ENCODE data around the gene SLC39A7. TPM values are rescaled to one million over a fixed set of nuclear protein-coding genes. Genes with fewer than 3 reads are reported as not detected.

The SLC39A7 gene
- total and polyA plus RNA-seq, 2 of the 13 experiments (the other 11 are each of a cell fraction or from before 2014, with no cell fraction given): 142 to 229 TPM

DNA sequence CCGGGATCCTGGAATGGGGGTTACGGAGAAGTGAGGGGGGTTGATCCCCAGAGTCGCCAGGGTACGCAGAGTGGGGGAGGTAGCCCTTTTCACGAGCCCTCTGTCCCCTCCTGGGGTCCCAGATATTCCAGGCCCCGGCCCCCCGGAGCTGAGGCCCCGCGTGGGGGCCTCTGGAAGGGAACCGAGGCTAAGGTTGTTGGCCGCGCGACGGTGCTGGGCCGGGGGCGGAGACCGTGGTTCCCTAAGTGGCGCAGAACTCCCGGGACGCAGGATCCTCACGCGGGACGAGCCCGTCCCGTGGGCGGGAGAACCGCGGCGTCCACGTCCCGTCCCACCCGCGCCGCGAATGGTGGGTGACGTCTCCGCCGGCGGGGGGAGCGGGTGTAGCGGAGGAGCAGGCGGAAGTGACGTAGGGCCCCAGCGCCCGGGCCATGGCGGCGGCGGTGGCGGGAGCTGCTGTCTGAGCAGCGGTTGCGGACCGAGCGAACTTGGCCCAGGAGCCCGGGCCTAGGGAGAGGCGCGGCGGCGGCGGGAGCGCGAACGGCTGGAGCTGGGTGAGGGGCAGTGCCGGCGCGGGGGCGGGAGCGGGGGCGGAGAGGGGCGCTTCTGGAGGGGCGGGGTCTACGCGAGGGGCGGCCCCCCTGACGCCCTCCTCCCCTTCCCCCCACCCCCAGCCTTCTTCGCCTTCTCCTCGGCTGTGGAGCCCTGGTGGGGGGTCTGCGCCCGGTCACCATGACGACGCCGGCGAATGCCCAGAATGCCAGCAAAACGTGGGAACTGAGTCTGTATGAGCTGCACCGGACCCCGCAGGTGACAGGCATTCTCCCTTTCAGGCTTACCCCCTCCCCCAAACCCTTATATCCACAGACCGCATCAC is 7.7 kb downstream of the SLC39A7 start, which contains the start of gene RING1 (continued):
- TF ChIP-seq, protein P1, sequence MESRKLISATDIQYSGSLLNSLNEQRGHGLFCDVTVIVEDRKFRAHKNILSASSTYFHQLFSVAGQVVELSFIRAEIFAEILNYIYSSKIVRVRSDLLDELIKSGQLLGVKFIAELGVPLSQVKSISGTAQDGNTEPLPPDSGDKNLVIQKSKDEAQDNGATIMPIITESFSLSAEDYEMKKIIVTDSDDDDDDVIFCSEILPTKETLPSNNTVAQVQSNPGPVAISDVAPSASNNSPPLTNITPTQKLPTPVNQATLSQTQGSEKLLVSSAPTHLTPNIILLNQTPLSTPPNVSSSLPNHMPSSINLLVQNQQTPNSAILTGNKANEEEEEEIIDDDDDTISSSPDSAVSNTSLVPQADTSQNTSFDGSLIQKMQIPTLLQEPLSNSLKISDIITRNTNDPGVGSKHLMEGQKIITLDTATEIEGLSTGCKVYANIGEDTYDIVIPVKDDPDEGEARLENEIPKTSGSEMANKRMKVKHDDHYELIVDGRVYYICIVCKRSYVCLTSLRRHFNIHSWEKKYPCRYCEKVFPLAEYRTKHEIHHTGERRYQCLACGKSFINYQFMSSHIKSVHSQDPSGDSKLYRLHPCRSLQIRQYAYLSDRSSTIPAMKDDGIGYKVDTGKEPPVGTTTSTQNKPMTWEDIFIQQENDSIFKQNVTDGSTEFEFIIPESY (CRISPR knock-in tag; IDR thresholded peaks at IDR 0.05): no peak
- TF ChIP-seq NCOR1 (IDR thresholded peaks at IDR 0.05; ENCODE audit: borderline replicate concordance, low read length) (no peak), GATAD1 (CRISPR knock-in tag; IDR thresholded peaks at IDR 0.05) (peak; percentile 92), HMG20A (CRISPR knock-in tag; IDR thresholded peaks at IDR 0.05; ENCODE audit: borderline replicate concordance) (no peak), IKZF1 (IDR thresholded peaks at IDR 0.05) (no peak), ZBTB7A (CRISPR knock-in tag; IDR thresholded peaks at IDR 0.05) (no peak; the same call in 1 of the 2 replicates), ZNF234 (CRISPR knock-in tag; conservative IDR thresholded peaks at IDR 0.05) (peak; percentile 67; the same call in 1 of the 2 replicates), ELK4 (CRISPR knock-in tag; IDR thresholded peaks at IDR 0.05; ENCODE audit: borderline replicate concordance) (no peak), KDM5A (IDR thresholded peaks at IDR 0.05; ENCODE audit: borderline replicate concordance, low read length) (peak; percentile 59; the same call in 1 of the 2 replicates), ZNF317 (CRISPR knock-in tag; IDR thresholded peaks at IDR 0.05) (0 out of 2 replicates have a peak, but pooled peaks have one; percentile 58), THYN1 (CRISPR knock-in tag; IDR thresholded peaks at IDR 0.05; ENCODE audit: borderline replicate concordance, low read depth) (no peak), ZNF556 (CRISPR knock-in tag; IDR thresholded peaks at IDR 0.05; ENCODE audit: borderline replicate concordance) (no peak), ZFX (CRISPR knock-in tag; IDR thresholded peaks at IDR 0.05; ENCODE audit: low read depth) (peak; percentile 90), SP5 (CRISPR knock-in tag; IDR thresholded peaks at IDR 0.05; ENCODE audit: borderline replicate concordance, low read depth) (peak; percentile 42; the same call in 1 of the 2 replicates), ZNF766 (CRISPR knock-in tag; IDR thresholded peaks at IDR 0.05; ENCODE audit: borderline replicate concordance) (peak; percentile 84; the same call in 1 of the 2 replicates), NR3C1 (CRISPR knock-in tag; IDR thresholded peaks at IDR 0.05) (no peak), MXD3 (CRISPR knock-in tag; IDR thresholded peaks at IDR 0.05) (peak; percentile 88), SPEN (CRISPR knock-in tag; IDR thresholded peaks at IDR 0.05; ENCODE audit: low read depth) (peak; percentile 96), NFE2L2 (IDR thresholded peaks at IDR 0.05; ENCODE audit: low read length) (no peak)
- TF ChIP-seq, protein P2, sequence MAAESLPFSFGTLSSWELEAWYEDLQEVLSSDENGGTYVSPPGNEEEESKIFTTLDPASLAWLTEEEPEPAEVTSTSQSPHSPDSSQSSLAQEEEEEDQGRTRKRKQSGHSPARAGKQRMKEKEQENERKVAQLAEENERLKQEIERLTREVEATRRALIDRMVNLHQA (CRISPR knock-in tag; IDR thresholded peaks at IDR 0.05): no peak
- TF ChIP-seq, protein P3, sequence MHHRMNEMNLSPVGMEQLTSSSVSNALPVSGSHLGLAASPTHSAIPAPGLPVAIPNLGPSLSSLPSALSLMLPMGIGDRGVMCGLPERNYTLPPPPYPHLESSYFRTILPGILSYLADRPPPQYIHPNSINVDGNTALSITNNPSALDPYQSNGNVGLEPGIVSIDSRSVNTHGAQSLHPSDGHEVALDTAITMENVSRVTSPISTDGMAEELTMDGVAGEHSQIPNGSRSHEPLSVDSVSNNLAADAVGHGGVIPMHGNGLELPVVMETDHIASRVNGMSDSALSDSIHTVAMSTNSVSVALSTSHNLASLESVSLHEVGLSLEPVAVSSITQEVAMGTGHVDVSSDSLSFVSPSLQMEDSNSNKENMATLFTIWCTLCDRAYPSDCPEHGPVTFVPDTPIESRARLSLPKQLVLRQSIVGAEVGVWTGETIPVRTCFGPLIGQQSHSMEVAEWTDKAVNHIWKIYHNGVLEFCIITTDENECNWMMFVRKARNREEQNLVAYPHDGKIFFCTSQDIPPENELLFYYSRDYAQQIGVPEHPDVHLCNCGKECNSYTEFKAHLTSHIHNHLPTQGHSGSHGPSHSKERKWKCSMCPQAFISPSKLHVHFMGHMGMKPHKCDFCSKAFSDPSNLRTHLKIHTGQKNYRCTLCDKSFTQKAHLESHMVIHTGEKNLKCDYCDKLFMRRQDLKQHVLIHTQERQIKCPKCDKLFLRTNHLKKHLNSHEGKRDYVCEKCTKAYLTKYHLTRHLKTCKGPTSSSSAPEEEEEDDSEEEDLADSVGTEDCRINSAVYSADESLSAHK (CRISPR knock-in tag; IDR thresholded peaks at IDR 0.05; ENCODE audit: borderline replicate concordance): no peak
